ENCODE measurements around the gene FOXRED2. TPM values are rescaled to one million over a fixed set of nuclear protein-coding genes. Genes with fewer than 3 reads are reported as not detected.
A peak's percentile ranks its signal among the peaks of the same experiment; 100 is the strongest.
"Not testable (repeated sequence)": the region's sequence is repeated elsewhere in the genome, so short reads cannot be mapped to it uniquely, and the experiment has no call there.

Gene FOXRED2
- total RNA-seq, 1 donor from 2014 or later: 8.0 TPM

- peak; percentile 76 for DNase-seq (ENCODE audit: low read depth)
Measured at GRCh38 chr22:36470162-36470993, 36.5 kb downstream of the FOXRED2 start.

- no peak for DNase-seq (ENCODE audit: low read depth)
Measured at GRCh38 chr22:36469094-36469710, 37.6 kb downstream of the FOXRED2 start.

- peak; percentile 89 for DNase-seq (ENCODE audit: low read depth)
Measured at GRCh38 chr22:36467946-36468345, 38.9 kb downstream of the FOXRED2 start.

- DNase-seq (ENCODE audit: low read depth): peak; percentile 45
Measured at GRCh38 chr22:36467042-36467810, 39.6 kb downstream of the FOXRED2 start.

- DNase-seq (ENCODE audit: low read depth): no peak
Measured at GRCh38 chr22:36466258-36466657, 40.6 kb downstream of the FOXRED2 start.

- peak; percentile 91 for DNase-seq (ENCODE audit: low read depth)
Measured at GRCh38 chr22:36465232-36466021, 41.4 kb downstream of the FOXRED2 start.

GRCh38 chr22:36464715-36465231, 42.1 kb downstream of the FOXRED2 start:
- DNase-seq (ENCODE audit: low read depth): no peak

- DNase-seq (ENCODE audit: low read depth): no peak
Measured at GRCh38 chr22:36463783-36464184, 43.1 kb downstream of the FOXRED2 start.

- peak; percentile 97 for DNase-seq (ENCODE audit: low read depth)
Measured at GRCh38 chr22:36461665-36462649, 44.9 kb downstream of the FOXRED2 start.

- no peak for DNase-seq (ENCODE audit: low read depth)
Measured at GRCh38 chr22:36460202-36460601, 46.6 kb downstream of the FOXRED2 start.

- no peak for DNase-seq (ENCODE audit: low read depth)
Measured at GRCh38 chr22:36457688-36458450, 49.0 kb downstream of the FOXRED2 start.

GRCh38 chr22:36456464-36456845, 50.4 kb downstream of the FOXRED2 start:
- DNase-seq (ENCODE audit: low read depth): no peak

- DNase-seq (ENCODE audit: low read depth): no peak
Measured at GRCh38 chr22:36455571-36456463, 51.0 kb downstream of the FOXRED2 start.

- peak; percentile 58 for DNase-seq (ENCODE audit: low read depth)
Measured at GRCh38 chr22:36454916-36455570, 51.8 kb downstream of the FOXRED2 start.

- DNase-seq (ENCODE audit: low read depth): no peak
Measured at GRCh38 chr22:36453855-36454378, 52.9 kb downstream of the FOXRED2 start.

GRCh38 chr22:36452978-36453607, 53.7 kb downstream of the FOXRED2 start:
- DNase-seq (ENCODE audit: low read depth): not testable (repeated sequence)

Measured in renal cortical epithelial cell (primary cell).